ENCODE results near the gene REEP6. TPM values are rescaled to one million over a fixed set of nuclear protein-coding genes. Genes with fewer than 3 reads are reported as not detected.

The REEP6 gene
- total RNA-seq, 1 experiment from 2014 or later, result 10.5 TPM

GRCh38 chr19:1467490-1468273, 23.3 kb upstream of the REEP6 start:
- no peak overlapping the region for H4K8ac ChIP-seq (replicated peaks; ENCODE audit: insufficient read length, low read depth, low read length)
- H3K14ac ChIP-seq (ENCODE audit: insufficient read depth, low read length), result no peak overlapping the region
- no peak overlapping the region for H4K91ac ChIP-seq (ENCODE audit: insufficient read length, low read depth, low read length)
- H3K79me2 ChIP-seq (ENCODE audit: insufficient read depth, low read length), result no peaks in the 10 kb centered on the region
- no peak overlapping the region for H3K18ac ChIP-seq (ENCODE audit: insufficient read length, low read depth, low read length)
- H3K4ac ChIP-seq (ENCODE audit: low read depth, low read length), result no peak overlapping the region
- H3K27me3 ChIP-seq (ENCODE audit: insufficient read depth, low read length), result peaks cover 61% of the 10 kb centered on the region
- H3K23me2 ChIP-seq (ENCODE audit: insufficient read length, low read depth, low read length, poor library complexity, severe bottlenecking), result peaks cover 9% of the 10 kb centered on the region
- H2BK120ac ChIP-seq (ENCODE audit: low read depth, low read length, poor library complexity, severe bottlenecking), result no peak overlapping the region
- TF ChIP-seq, protein P1, sequence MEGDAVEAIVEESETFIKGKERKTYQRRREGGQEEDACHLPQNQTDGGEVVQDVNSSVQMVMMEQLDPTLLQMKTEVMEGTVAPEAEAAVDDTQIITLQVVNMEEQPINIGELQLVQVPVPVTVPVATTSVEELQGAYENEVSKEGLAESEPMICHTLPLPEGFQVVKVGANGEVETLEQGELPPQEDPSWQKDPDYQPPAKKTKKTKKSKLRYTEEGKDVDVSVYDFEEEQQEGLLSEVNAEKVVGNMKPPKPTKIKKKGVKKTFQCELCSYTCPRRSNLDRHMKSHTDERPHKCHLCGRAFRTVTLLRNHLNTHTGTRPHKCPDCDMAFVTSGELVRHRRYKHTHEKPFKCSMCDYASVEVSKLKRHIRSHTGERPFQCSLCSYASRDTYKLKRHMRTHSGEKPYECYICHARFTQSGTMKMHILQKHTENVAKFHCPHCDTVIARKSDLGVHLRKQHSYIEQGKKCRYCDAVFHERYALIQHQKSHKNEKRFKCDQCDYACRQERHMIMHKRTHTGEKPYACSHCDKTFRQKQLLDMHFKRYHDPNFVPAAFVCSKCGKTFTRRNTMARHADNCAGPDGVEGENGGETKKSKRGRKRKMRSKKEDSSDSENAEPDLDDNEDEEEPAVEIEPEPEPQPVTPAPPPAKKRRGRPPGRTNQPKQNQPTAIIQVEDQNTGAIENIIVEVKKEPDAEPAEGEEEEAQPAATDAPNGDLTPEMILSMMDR (conservative IDR thresholded peaks at IDR 0.05), result no peak
- H3K9me3 ChIP-seq (ENCODE audit: control insufficient read depth, low read depth, low read length), result no peaks in the 10 kb centered on the region
- no peaks in the 10 kb centered on the region for H3K36me3 Mint-ChIP-seq (ENCODE audit: insufficient read depth in 1 of 3, low read depth in 3 of 3)
- H3K4me1 ChIP-seq (ENCODE audit: insufficient read depth, low read length), result no peaks in the 10 kb centered on the region
- no peak overlapping the region for H2BK20ac ChIP-seq (ENCODE audit: low read depth, low read length, poor library complexity, severe bottlenecking)
- no peak overlapping the region for H3K27ac Mint-ChIP-seq
- H2BK15ac ChIP-seq (ENCODE audit: low read depth, low read length), result no peak overlapping the region
- no peak overlapping the region for H2BK12ac ChIP-seq (ENCODE audit: insufficient read length, low read depth, low read length)
- no peak overlapping the region for H3K9ac ChIP-seq (ENCODE audit: extremely low read depth, insufficient read length, low read length)
- H3K27ac ChIP-seq (ENCODE audit: insufficient read length, low read depth, low read length), result no peak overlapping the region
- WGBS (ENCODE audit: extremely low coverage, insufficient read length, low lambda C conversion rate), result no CpG with 5 or more reads among the region's 92 CpGs
- H3T11ph ChIP-seq (ENCODE audit: low read length), result no peak overlapping the region
- peaks cover 3% of the 10 kb centered on the region for H4K20me1 ChIP-seq (ENCODE audit: control insufficient read depth, insufficient read depth, insufficient read length)
- H3K4me2 ChIP-seq (ENCODE audit: insufficient read depth, insufficient read length, low read length), result no peak overlapping the region
- peaks cover 2 to 9% of the 10 kb centered on the region in 2 experiments; a peak in 3 of 4 replicates for H3K4me1 Mint-ChIP-seq
- peaks cover 83% of the 10 kb centered on the region for H3K27me3 Mint-ChIP-seq (ENCODE audit: low read depth)
- no peak overlapping the region for H3K4me3 Mint-ChIP-seq
- no peak overlapping the region for H2BK5ac ChIP-seq (ENCODE audit: insufficient read length, low read length)
- H3K79me1 ChIP-seq (ENCODE audit: insufficient read depth, low read depth, low read length, poor library complexity, severe bottlenecking), result no peaks in the 10 kb centered on the region
- no peak overlapping the region for H2AFZ ChIP-seq (ENCODE audit: low read length)
- DNase-seq, result no peak
- no peak overlapping the region for H2AK5ac ChIP-seq (ENCODE audit: insufficient read length, low read length)
- H3K56ac ChIP-seq (ENCODE audit: insufficient read length, low read depth, low read length), result no peak overlapping the region
- H3K23ac ChIP-seq (ENCODE audit: insufficient read length, low read depth, low read length), result no peak overlapping the region
- no peaks in the 10 kb centered on the region for H3K9me3 Mint-ChIP-seq
- H4K5ac ChIP-seq (ENCODE audit: insufficient read length, low read depth, low read length), result no peak overlapping the region
